ENCODE data around the gene CNN2. TPM values are rescaled to one million over a fixed set of nuclear protein-coding genes. Genes with fewer than 3 reads are reported as not detected.
A peak's percentile ranks its signal among the peaks of the same experiment; 100 is the strongest.

CNN2 gene
- total RNA-seq, 2 experiments from 2014 or later = 295 to 296 TPM

- H3K27ac Mint-ChIP-seq = peak overlapping the region; percentile 84
- H3K4me3 Mint-ChIP-seq = peak overlapping the region; percentile 21
- CTCF ChIA-PET = interaction anchor here (0.8 to 6.9 kb wide), 8 partner anchors 11 to 151 kb away, joined by 3 to 64 read pairs (median 8); partner anchors contain the start of genes ARHGAP45 and CNN2
- peaks cover 22% of the 10 kb centered on the region for H3K36me3 Mint-ChIP-seq
- no peak for DNase-seq
- H3K9me3 Mint-ChIP-seq (ENCODE audit: low read depth) = no peaks in the 10 kb centered on the region
- peak; percentile 23 for ATAC-seq
- H3K4me1 Mint-ChIP-seq = peaks cover 47% of the 10 kb centered on the region
- H3K27me3 Mint-ChIP-seq = no peaks in the 10 kb centered on the region
Observed at GRCh38 chr19:1087813-1088415, 61.5 kb downstream of the CNN2 start.

- H3K9me3 Mint-ChIP-seq (ENCODE audit: low read depth) = no peaks in the 10 kb centered on the region
- H3K27ac Mint-ChIP-seq = peak overlapping the region; percentile 84
- CTCF ChIA-PET = interaction anchor here (0.8 to 6.9 kb wide), 8 partner anchors 9 to 105 kb away, joined by 4 to 64 read pairs (median 14); partner anchors contain the start of genes ARHGAP45 and CNN2
- peaks cover 52% of the 10 kb centered on the region for H3K4me1 Mint-ChIP-seq
- no peaks in the 10 kb centered on the region for H3K27me3 Mint-ChIP-seq
- ATAC-seq = peak; percentile 2
- H3K4me3 Mint-ChIP-seq = no peak overlapping the region
- peaks cover 22% of the 10 kb centered on the region for H3K36me3 Mint-ChIP-seq
- DNase-seq = no peak
Observed at GRCh38 chr19:1088416-1089010, 62.1 kb downstream of the CNN2 start.

Other genes with a start within 250 kb of the CNN2 start
- gene PTBP1, start 229.2 kb upstream of the CNN2 start, total RNA-seq = 100 to 1,000 TPM; 481 to 631 TPM
- not detected for gene PLPPR3, start 204.7 kb upstream of the CNN2 start, total RNA-seq
- not detected for gene AZU1, start 198.8 kb upstream of the CNN2 start, total RNA-seq
- gene PRTN3, start 185.6 kb upstream of the CNN2 start, total RNA-seq = not detected
- gene ELANE, start 174.3 kb upstream of the CNN2 start, total RNA-seq = not detected
- gene CFD, start 166.9 kb upstream of the CNN2 start, total RNA-seq = 1 to 10 TPM in 1 of 2 experiments, under 1 TPM in 1; 0.66 to 1.5 TPM
- gene MED16, start 133.4 kb upstream of the CNN2 start, total RNA-seq = 10 to 100 TPM; 47.7 to 70.6 TPM
- gene RNU6-9, start 133.1 kb upstream of the CNN2 start, total RNA-seq = not detected
- 10 to 100 TPM; 63.7 to 73.7 TPM for gene R3HDM4, start 113.4 kb upstream of the CNN2 start, total RNA-seq
- gene KISS1R, start 109.3 kb upstream of the CNN2 start, total RNA-seq = 1 to 10 TPM in 1 of 2 experiments, under 1 TPM in 1; 0.66 to 1.1 TPM
- 10 to 100 TPM; 30.6 to 35.9 TPM for gene ARID3A, start 100.6 kb upstream of the CNN2 start, total RNA-seq
- 10 to 100 TPM; 64.5 to 87.9 TPM for gene WDR18, start 42.3 kb upstream of the CNN2 start, total RNA-seq
- gene GRIN3B, start 26.2 kb upstream of the CNN2 start, total RNA-seq = not detected
- gene TMEM259, start 5.5 kb upstream of the CNN2 start, total RNA-seq = 100 to 1,000 TPM; 172 to 212 TPM
- not detected for gene RNU6-2, start 5.1 kb upstream of the CNN2 start, total RNA-seq
- 10 to 100 TPM; 62.7 to 72.9 TPM for gene ABCA7, start 13.5 kb downstream of the CNN2 start, total RNA-seq
- gene ARHGAP45, start 40.6 kb downstream of the CNN2 start, total RNA-seq = 100 to 1,000 TPM; 361 to 481 TPM
- gene POLR2E, start 68.8 kb downstream of the CNN2 start, total RNA-seq = 100 to 1,000 TPM; 173 to 206 TPM
- gene GPX4, start 77.4 kb downstream of the CNN2 start, total RNA-seq = 100 to 1,000 TPM; 143 to 217 TPM
- 10 to 100 TPM; 50.6 to 74.7 TPM for gene SBNO2, start 147.7 kb downstream of the CNN2 start, total RNA-seq
- 10 to 100 TPM; 76.7 to 80.5 TPM for gene STK11, start 179.2 kb downstream of the CNN2 start, total RNA-seq
- gene CBARP, start 211.4 kb downstream of the CNN2 start, total RNA-seq = under 1 TPM; 0.29 to 0.52 TPM
- gene ATP5F1D, start 215.1 kb downstream of the CNN2 start, total RNA-seq = 100 to 1,000 TPM; 190 to 221 TPM
- 10 to 100 TPM; 73.3 to 88.6 TPM for gene MIDN, start 222.0 kb downstream of the CNN2 start, total RNA-seq
- gene CIRBP, start 242.7 kb downstream of the CNN2 start, total RNA-seq = 100 to 1,000 TPM; 189 to 210 TPM
- 10 to 100 TPM; 54.7 to 60.3 TPM for gene FAM174C, start 248.9 kb downstream of the CNN2 start, total RNA-seq

All from activated CD8-positive, alpha-beta memory T cell treated with anti-CD3 and anti-CD28 coated beads, Interleukin-2, amount 10 ng/mL, durations not matched to agents 7 days and 5 days (primary cell).